Stomach (tissue), 9 donors: ENCODE data around the gene EVPLL. TPM values are rescaled to one million over a fixed set of nuclear protein-coding genes. Genes with fewer than 3 reads are reported as not detected.
"Not testable (repeated sequence)": the region's sequence is repeated elsewhere in the genome, so short reads cannot be mapped to it uniquely, and the experiment has no call there.

ENCODE experiments used
- DNase-seq, 2 donors: peaks; one replicate each; pipeline versions ENCODE4 v3.0.0 to v3.0.0-alpha.2; 2013 to 2019
- H3K27ac ChIP-seq, 5 donors: fragments of 200-600 bp in 4 of 5; sonication (generic) in 4 of 5; one replicate each; pipeline ENCODE4 v1.5.1; 2013 to 2019; ENCODE audit warnings: mild to moderate bottlenecking in 1 of 5, moderate library complexity in 1 of 5
- H3K27me3 ChIP-seq, 3 donors: fragments of 200-600 bp; sonication (generic); one replicate each; pipeline ENCODE4 v1.5.1; 2017 to 2019; ENCODE audit warnings: mixed run types in 1 of 3
- H3K36me3 ChIP-seq, 4 donors: fragments of 200-600 bp; sonication (generic); 1 replicate in 3 of 4; 2 replicates in 1 of 4; pipeline ENCODE4 v1.5.1; 2016 to 2019
- H3K4me1 ChIP-seq, 4 donors: fragments of 200-600 bp; sonication (generic); one replicate each; pipeline ENCODE4 v1.5.1; 2016 to 2019
- H3K4me3 ChIP-seq, 4 donors: fragments of 200-600 bp; sonication (generic) in 3 of 4; one replicate each; pipeline ENCODE4 v1.5.1; 2016 to 2019; ENCODE audit warnings: mild to moderate bottlenecking in 1 of 4
- H3K9me3 ChIP-seq, 4 donors: fragments of 200-600 bp; sonication (generic); one replicate each; pipeline ENCODE4 v1.5.1; 2016 to 2019
- WGBS, 5 donors: extraction: QIAGEN DNeasy Blood & Tissue Kit in 3 of 5; methylation state at CpG; one replicate each; pipeline versions ENCODE4 v1.1.5 to v1.1.7; 2013 to 2018; 5-methylcytosine and 5-hydroxymethylcytosine counted together
- intact Hi-C: fragments of 100-400 bp; cut with DNase I; formaldehyde crosslinking; loops from one replicate; pipeline ENCODE4 v1.15.1; 2023; ENCODE audit warnings: low total_unique reads
- polyA plus RNA-seq, 3 donors: library from polyadenylated mRNA; stranded (reverse); fragments of 200-250 nt; gene quantifications; one replicate each; pipeline ENCODE4 v1.2.3, GENCODE V29; 2013
- small RNA-seq, 4 donors: library from RNA; depleted of rRNA; stranded (forward); fragments of <200 nt; gene quantifications; one replicate each; pipeline ENCODE3, GENCODE V24; 2016
- total RNA-seq, 5 donors: library from RNA; depleted of rRNA; stranded (reverse); fragments of >200 nt; gene quantifications; one replicate each; pipeline versions ENCODE4 v1.1.0 to v1.2.3, GENCODE V29; 2014 to 2016
- donor health status: healthy with polysubstance abuse.
- donor health status: Bipolar disorder and iron deficiency.
- donor health status: healthy.

The EVPLL gene
- total and polyA plus RNA-seq, 8 donors: 0.29 to 8.9 (median 0.45) TPM; not detected in 3

GRCh38 chr17:18432206-18432605 is 54.6 kb downstream of the EVPLL start:
- WGBS, 5 donors: no CpG with 5 or more reads among the region's 9 CpGs

More at GRCh38 chr17:18432206-18432605, 54.6 kb downstream of the EVPLL start:
- H3K27ac ChIP-seq, H3K36me3 ChIP-seq, H3K9me3 ChIP-seq, H3K4me3 ChIP-seq, H3K27me3 ChIP-seq, H3K4me1 ChIP-seq, DNase-seq, intact Hi-C loops: not testable (repeated sequence)

Small RNA genes lying within 50 kb of the gene (small RNA-seq; reads per million reads assigned to genes)
- gene AL353997.5 (0 reads per million in 4 donors), gene YWHAEP2 (0 reads per million in 4 donors)

Other genes starting within 250 kb of the EVPLL start
- 10 to 100 TPM; 38.8 to 66.7 (median 58.9) TPM for gene ALKBH5, start 193.9 kb upstream of the EVPLL start, total RNA-seq
- 10 to 100 TPM; 32.8 to 41.1 (median 36.7) TPM for gene ALKBH5, start 193.9 kb upstream of the EVPLL start, polyA plus RNA-seq
- 10 to 100 TPM in 4 of 5 donors, 1 to 10 TPM in 1; 5.8 to 19.7 (median 10.5) TPM for gene LLGL1, start 152.1 kb upstream of the EVPLL start, total RNA-seq
- gene LLGL1, start 152.1 kb upstream of the EVPLL start, polyA plus RNA-seq: 1 to 10 TPM; 5.2 to 9.0 (median 5.5) TPM
- gene FLII, start 119.0 kb upstream of the EVPLL start, total RNA-seq: 100 to 1,000 TPM; 107 to 677 (median 423) TPM
- gene FLII, start 119.0 kb upstream of the EVPLL start, polyA plus RNA-seq: 100 to 1,000 TPM; 114 to 237 (median 157) TPM
- gene MIEF2, start 117.1 kb upstream of the EVPLL start, total RNA-seq: 100 to 1,000 TPM in 1 of 5 donors, 10 to 100 TPM in 3, 1 to 10 TPM in 1; 5.2 to 254 (median 12.5) TPM
- 1 to 10 TPM; 2.1 to 7.5 (median 2.9) TPM for gene MIEF2, start 117.1 kb upstream of the EVPLL start, polyA plus RNA-seq
- gene TOP3A, start 62.8 kb upstream of the EVPLL start, total RNA-seq: 100 to 1,000 TPM in 1 of 5 donors, 10 to 100 TPM in 4; 21.9 to 311 (median 30.5) TPM
- gene TOP3A, start 62.8 kb upstream of the EVPLL start, polyA plus RNA-seq: 10 to 100 TPM in 1 of 3 donors, 1 to 10 TPM in 2; 7.6 to 12.7 (median 9.0) TPM
- 10 to 100 TPM in 3 of 5 donors, 1 to 10 TPM in 2; 5.8 to 17.9 (median 13.0) TPM for gene SMCR8, start 62.5 kb upstream of the EVPLL start, total RNA-seq
- 1 to 10 TPM; 2.4 to 4.0 (median 3.2) TPM for gene SMCR8, start 62.5 kb upstream of the EVPLL start, polyA plus RNA-seq
- gene SHMT1, start 14.2 kb upstream of the EVPLL start, total RNA-seq: 10 to 100 TPM; 16.9 to 50.4 (median 40.0) TPM
- gene SHMT1, start 14.2 kb upstream of the EVPLL start, polyA plus RNA-seq: 10 to 100 TPM; 12.4 to 34.3 (median 18.4) TPM
- gene LGALS9C, start 99.0 kb downstream of the EVPLL start, total RNA-seq: 100 to 1,000 TPM in 1 of 5 donors, 10 to 100 TPM in 3, not detected in 1; 30.5 to 175 (median 53.4) TPM
- 100 to 1,000 TPM in 1 of 3 donors, 10 to 100 TPM in 1, 1 to 10 TPM in 1; 3.4 to 362 (median 10.3) TPM for gene LGALS9C, start 99.0 kb downstream of the EVPLL start, polyA plus RNA-seq